Fibroblast of skin of right biceps (primary cell): ENCODE results near the gene AOC2.
"Not testable (repeated sequence)": the region's sequence is repeated elsewhere in the genome, so short reads cannot be mapped to it uniquely, and the experiment has no call there.

ENCODE experiments used
- DNase-seq: peaks from one replicate; pipeline ENCODE4 v3.0.0-alpha.2; 2013

AOC2 gene

GRCh38 chr17:42883802-42884558 is 39.6 kb downstream of the AOC2 start:
- no peak for DNase-seq

- DNase-seq = not testable (repeated sequence)
Observed at GRCh38 chr17:42885806-42886205, 41.4 kb downstream of the AOC2 start.

- DNase-seq = no peak
Observed at GRCh38 chr17:42886283-42887176, 42.1 kb downstream of the AOC2 start.

- DNase-seq = no peak
Observed at GRCh38 chr17:42889809-42890208, 45.4 kb downstream of the AOC2 start.

GRCh38 chr17:42891539-42892152 is 47.3 kb downstream of the AOC2 start:
- DNase-seq = no peak

GRCh38 chr17:42893359-42893758 is 49.0 kb downstream of the AOC2 start:
- DNase-seq = no peak

- no peak for DNase-seq
Observed at GRCh38 chr17:42894283-42895184, 50.2 kb downstream of the AOC2 start.

- peak; percentile 74 for DNase-seq
Observed at GRCh38 chr17:42895185-42895555, 50.8 kb downstream of the AOC2 start.

GRCh38 chr17:42898147-42898811 is 53.9 kb downstream of the AOC2 start:
- DNase-seq = no peak

GRCh38 chr17:42899981-42900380 is 55.6 kb downstream of the AOC2 start:
- DNase-seq = not testable (repeated sequence)
